Activated B cell treated with CpG ODN at 0.5 μM for 24 hours (primary cell): ENCODE data around the gene KCND3. TPM values are rescaled to one million over a fixed set of nuclear protein-coding genes. Genes with fewer than 3 reads are reported as not detected.

Experiments used
- ATAC-seq: fragments of 200-7000 bp; cut with Tn5 transposase; one replicate; pipeline ENCODE4 v1.10.0; 2021; ENCODE audit warnings: low read depth, mild to moderate bottlenecking, moderate library complexity
- CTCF ChIA-PET: fragments of 350-600 bp; sonication (Branson Sonifier 250); formaldehyde crosslinking; loops from one replicate; lab custom pipeline; 2021; ENCODE audit warnings: antibody characterized with exemption; lab: Charles Lee
- POLR2A ChIA-PET: fragments of 350-600 bp; sonication (Branson Sonifier 250); formaldehyde crosslinking; loops from one replicate; lab custom pipeline; 2021; ENCODE audit warnings: antibody characterized with exemption; lab: Charles Lee
- DNase-seq: peaks from one replicate; pipeline ENCODE4 v3.0.0; 2022
- H3K27ac Mint-ChIP-seq: one replicate; pipeline ENCODE4 v1.8.0; 2020; ENCODE audit warnings: mixed read lengths
- H3K27me3 Mint-ChIP-seq: one replicate; pipeline ENCODE4 v1.8.0; 2021; ENCODE audit warnings: mixed read lengths
- H3K36me3 Mint-ChIP-seq: one replicate; pipeline ENCODE4 v1.8.0; 2021; ENCODE audit warnings: low read depth, mixed read lengths
- H3K4me1 Mint-ChIP-seq: one replicate; pipeline ENCODE4 v1.8.0; 2021; ENCODE audit warnings: mixed read lengths
- H3K4me3 Mint-ChIP-seq: one replicate; pipeline ENCODE4 v1.8.0; 2020; ENCODE audit warnings: mild to moderate bottlenecking, mixed read lengths
- H3K9me3 Mint-ChIP-seq: one replicate; pipeline ENCODE4 v1.8.0; 2020; ENCODE audit warnings: mixed read lengths
- intact Hi-C: fragments of 100-400 bp; cut with micrococcal nuclease; formaldehyde crosslinking; loops from one replicate; pipeline ENCODE4 v1.15.1; 2024
- total RNA-seq: library from RNA; stranded (reverse); gene quantifications from 2 replicates; pipeline ENCODE4 v1.2.3, GENCODE V29; 2022
- TF ChIP-seq, protein P1 (sequence below): fragments of 200-600 bp; IDR thresholded peaks from one replicate; pipeline ENCODE4 v1.8.0; 2022; ENCODE audit warnings: antibody characterized with exemption, mild to moderate bottlenecking

KCND3 gene
- total RNA-seq, 1 donor from 2014 or later, result 0.04 TPM

DNA sequence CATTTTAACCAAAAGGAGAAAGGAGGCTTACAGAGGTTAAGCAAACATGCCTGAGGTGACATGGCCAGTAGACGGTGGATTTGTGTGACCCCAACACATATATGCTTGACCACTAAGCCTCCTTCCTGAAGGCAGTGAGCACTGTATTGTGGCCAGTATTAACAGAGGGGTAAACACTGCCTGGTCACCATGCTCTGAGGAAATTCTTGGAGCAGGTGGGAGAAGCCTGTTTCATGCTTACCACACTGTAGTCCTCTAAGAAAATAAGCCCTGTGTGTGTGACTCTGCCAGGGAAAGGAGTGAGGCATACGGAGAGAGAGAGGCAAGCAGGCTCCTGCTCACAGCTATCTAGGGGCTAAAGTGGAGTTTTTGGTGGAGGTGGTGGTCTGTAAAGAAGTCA lies 102.7 kb downstream of the KCND3 start:
- Mint-ChIP-seq H3K27me3 (peaks cover 23% of the 10 kb centered on the region), H3K27ac (no peak overlapping the region), H3K4me3 (no peak overlapping the region), H3K4me1 (no peaks in the 10 kb centered on the region), H3K36me3 (no peaks in the 10 kb centered on the region), H3K9me3 (no peaks in the 10 kb centered on the region)
- ChIA-PET CTCF (no interaction called here), POLR2A (no interaction called here)
- DNase-seq (no peak), ATAC-seq (no peak)
- intact Hi-C loops, result no loop called here
- TF ChIP-seq, protein P1, sequence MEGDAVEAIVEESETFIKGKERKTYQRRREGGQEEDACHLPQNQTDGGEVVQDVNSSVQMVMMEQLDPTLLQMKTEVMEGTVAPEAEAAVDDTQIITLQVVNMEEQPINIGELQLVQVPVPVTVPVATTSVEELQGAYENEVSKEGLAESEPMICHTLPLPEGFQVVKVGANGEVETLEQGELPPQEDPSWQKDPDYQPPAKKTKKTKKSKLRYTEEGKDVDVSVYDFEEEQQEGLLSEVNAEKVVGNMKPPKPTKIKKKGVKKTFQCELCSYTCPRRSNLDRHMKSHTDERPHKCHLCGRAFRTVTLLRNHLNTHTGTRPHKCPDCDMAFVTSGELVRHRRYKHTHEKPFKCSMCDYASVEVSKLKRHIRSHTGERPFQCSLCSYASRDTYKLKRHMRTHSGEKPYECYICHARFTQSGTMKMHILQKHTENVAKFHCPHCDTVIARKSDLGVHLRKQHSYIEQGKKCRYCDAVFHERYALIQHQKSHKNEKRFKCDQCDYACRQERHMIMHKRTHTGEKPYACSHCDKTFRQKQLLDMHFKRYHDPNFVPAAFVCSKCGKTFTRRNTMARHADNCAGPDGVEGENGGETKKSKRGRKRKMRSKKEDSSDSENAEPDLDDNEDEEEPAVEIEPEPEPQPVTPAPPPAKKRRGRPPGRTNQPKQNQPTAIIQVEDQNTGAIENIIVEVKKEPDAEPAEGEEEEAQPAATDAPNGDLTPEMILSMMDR, result no peak

DNA sequence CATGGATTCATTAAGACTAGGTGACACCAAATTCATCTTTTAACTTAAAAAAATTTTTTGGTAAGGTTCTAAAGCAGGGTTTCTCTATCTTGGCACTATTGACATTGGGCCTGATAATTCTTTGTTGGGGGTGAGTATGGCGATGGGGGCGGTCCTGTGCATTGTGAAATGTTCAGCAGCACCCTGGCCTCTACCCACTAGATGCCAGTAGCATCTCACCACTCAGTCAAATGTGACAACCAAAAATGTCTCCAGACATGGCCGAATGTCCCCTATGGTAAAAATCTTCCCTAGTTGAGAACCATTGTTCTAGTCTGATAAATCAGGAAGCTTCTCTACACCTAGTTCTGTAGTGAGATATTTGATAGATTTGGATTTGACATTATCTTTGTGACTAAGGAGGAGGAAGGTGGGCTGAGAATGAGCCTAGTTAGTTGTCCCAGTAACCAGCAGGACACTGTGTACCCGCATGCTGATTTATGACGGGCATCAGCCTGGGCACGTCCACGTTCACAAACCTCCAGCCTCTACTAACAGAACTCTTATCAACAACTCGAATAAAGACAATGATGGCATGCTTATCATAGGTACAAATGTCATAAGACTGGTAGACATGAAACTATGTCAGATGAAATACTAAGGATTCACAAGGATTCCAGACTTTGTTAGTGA lies 104.6 kb downstream of the KCND3 start:
- ATAC-seq, result no peak
- POLR2A ChIA-PET, result no interaction called here
- peaks cover 32% of the 10 kb centered on the region for H3K27me3 Mint-ChIP-seq

DNA sequence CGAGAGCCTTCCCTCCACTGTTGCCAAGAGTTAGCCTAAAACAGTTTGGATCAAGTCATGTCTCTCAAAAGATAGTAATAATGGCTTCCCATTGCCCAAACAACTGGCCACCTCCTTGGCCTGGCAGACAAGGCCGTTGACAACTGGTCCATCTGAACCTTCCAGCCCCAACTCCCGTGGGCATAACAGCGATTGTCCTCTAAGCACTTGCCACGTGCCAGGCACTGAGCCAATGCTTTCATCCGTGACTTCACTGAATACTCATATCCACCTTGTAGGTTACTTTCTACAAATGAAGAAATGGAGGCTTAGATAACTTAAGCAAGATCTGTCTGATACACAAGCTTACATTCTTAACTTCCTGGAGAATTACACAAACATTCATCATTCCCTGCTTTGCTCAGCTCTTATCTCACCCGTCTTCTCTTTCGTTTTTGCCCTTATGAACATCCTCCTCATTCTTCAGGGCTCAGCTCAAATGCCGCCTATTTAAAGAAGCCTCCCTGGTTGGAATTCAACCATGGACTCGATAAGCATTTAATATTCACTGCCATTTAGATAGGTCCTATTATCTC lies 106.4 kb downstream of the KCND3 start:
- Mint-ChIP-seq H3K9me3 (no peaks in the 10 kb centered on the region), H3K4me3 (no peak overlapping the region), H3K4me1 (peaks cover 14% of the 10 kb centered on the region), H3K27me3 (peaks cover 31% of the 10 kb centered on the region), H3K27ac (no peak overlapping the region), H3K36me3 (no peaks in the 10 kb centered on the region)
- TF ChIP-seq, protein P1, result no peak
- ATAC-seq (no peak), DNase-seq (no peak)
- ChIA-PET POLR2A (no interaction called here), CTCF (no interaction called here)
- intact Hi-C loops, result no loop called here

More for the DNA sequence above, 104.6 kb downstream of the KCND3 start:
- Mint-ChIP-seq H3K4me3 (no peak overlapping the region), H3K9me3 (no peaks in the 10 kb centered on the region), H3K36me3 (no peaks in the 10 kb centered on the region), H3K27ac (no peak overlapping the region), H3K4me1 (no peaks in the 10 kb centered on the region)
- CTCF ChIA-PET, result no interaction called here
- intact Hi-C loops, result no loop called here
- TF ChIP-seq, protein P1, result no peak
- DNase-seq, result no peak

DNA sequence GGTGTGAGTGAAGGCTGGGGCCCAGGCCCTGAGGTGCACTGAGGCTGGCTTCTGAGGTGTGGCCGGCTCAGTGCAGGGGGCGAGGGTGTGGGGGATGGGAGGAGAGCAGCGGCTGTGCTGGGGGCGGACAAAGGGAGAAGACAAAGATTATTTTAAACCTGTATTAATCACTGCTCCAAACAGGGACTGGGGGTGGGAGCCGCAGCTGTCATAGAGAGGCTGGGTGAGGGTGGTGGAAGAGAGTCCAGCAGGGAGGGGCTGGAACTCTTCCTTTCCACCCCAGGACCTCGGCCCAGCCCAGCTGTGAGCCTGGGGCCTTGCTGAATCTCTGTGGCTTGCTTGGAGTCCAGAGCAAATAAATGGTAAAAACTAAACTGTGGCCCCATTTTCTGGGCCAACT lies 106.9 kb downstream of the KCND3 start:
- ChIA-PET CTCF (no interaction called here), POLR2A (no interaction called here)
- TF ChIP-seq, protein P1, result no peak
- intact Hi-C loops, result no loop called here
- ATAC-seq (no peak), DNase-seq (no peak)
- H3K36me3 Mint-ChIP-seq, result no peaks in the 10 kb centered on the region
- no peak overlapping the region for H3K27ac Mint-ChIP-seq
- H3K4me3 Mint-ChIP-seq, result no peak overlapping the region
- peaks cover 27% of the 10 kb centered on the region for H3K27me3 Mint-ChIP-seq
- peaks cover 19% of the 10 kb centered on the region for H3K4me1 Mint-ChIP-seq
- no peaks in the 10 kb centered on the region for H3K9me3 Mint-ChIP-seq

DNA sequence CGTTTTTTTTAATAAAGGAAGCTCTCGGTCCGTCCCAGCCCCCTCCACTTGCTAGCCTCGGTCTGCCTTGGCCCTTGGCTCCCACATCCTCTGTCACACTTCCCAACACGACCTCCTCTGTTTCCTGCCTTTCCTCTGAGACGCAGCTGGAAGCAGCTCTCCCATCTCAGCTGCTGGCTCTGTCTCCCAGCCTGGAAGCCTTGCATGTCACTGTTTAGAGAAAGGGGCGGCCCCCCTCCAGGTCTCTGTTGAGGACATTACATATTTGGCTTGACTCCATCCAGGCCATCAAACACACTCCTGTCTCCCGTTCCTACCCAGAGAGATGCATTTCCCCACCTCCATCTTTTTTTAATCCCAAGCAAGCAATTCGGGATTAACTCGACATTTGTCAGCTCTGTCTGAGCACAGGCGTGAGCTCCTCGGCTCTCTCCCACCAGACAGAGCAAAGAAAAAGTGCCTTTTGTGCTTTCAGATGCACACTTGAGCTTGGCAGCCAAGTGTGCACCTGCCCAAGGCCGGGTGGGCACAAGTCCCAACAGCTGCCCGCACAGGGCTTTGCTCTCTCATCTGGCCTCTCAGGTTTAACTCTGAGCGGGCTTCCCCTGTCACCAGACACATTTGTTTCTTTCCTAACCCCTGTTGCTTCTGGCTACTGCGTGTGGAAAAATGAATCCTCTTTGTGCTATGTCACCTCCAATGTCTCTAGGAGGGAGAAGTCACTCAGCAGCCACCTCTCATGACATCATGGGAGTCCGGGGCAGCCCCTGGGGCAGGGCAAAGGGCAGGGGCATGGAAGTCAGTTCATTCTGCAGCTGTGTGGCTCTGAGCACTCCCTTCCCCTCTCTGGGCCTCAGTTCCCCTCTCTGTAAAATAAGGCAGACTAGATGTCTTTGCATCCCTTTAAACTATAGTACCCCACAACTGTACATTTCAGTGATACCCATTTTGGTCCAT lies 108.3 kb downstream of the KCND3 start:
- peaks cover 25% of the 10 kb centered on the region for H3K4me1 Mint-ChIP-seq
- TF ChIP-seq, protein P1, result no peak
- no peak for ATAC-seq
- intact Hi-C loops, result no loop called here
- H3K27ac Mint-ChIP-seq, result no peak overlapping the region
- no peaks in the 10 kb centered on the region for H3K9me3 Mint-ChIP-seq
- H3K4me3 Mint-ChIP-seq, result no peak overlapping the region
- CTCF ChIA-PET, result interaction anchor here (0.6 kb wide), 1 partner anchor 126 kb away, joined by 4 read pairs; the partner anchor contains the start of gene DDX20
- DNase-seq, result no peak
- H3K36me3 Mint-ChIP-seq, result no peaks in the 10 kb centered on the region
- POLR2A ChIA-PET, result no interaction called here
- H3K27me3 Mint-ChIP-seq, result peaks cover 29% of the 10 kb centered on the region
